Measurements from ENCODE around the gene JCAD. TPM values are rescaled to one million over a fixed set of nuclear protein-coding genes. Genes with fewer than 3 reads are reported as not detected.
"Not testable (repeated sequence)": the region's sequence is repeated elsewhere in the genome, so short reads cannot be mapped to it uniquely, and the experiment has no call there.

The JCAD gene
- total and polyA plus RNA-seq, 2 donors: 5.9 to 9.9 TPM

DNA sequence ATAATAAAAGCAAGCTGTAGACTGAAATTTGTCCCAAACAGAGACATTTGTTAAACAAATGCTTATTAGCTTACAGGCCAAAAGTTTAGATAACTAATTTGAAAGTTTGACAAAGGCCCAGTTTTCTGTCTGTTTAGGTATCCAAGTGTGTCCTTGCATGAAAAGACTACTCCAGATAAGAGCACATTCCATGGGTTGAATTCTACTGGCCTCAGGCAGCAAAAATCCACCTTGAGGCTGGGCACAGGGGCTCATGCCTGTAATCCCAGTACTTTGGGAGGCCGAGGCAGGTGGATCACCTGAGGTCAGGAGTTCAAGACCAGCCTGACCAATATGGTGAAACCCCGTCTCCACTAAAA is 80.0 kb downstream of the JCAD start:
- not testable (repeated sequence) for H3K36me3 ChIP-seq (ENCODE audit: control insufficient read depth in 2 of 2, insufficient read depth in 2 of 2, low read length in 1 of 2); H3K27me3 ChIP-seq (ENCODE audit: control insufficient read depth in 2 of 2, insufficient read depth in 1 of 2, low read length in 1 of 2); H3K4me3 ChIP-seq (ENCODE audit: low read length in 2 of 2); H3K27ac ChIP-seq (ENCODE audit: low read depth in 1 of 2, low read length in 1 of 2); DNase-seq (ENCODE audit: low read depth in 6 of 9, low spot score in 9 of 9); H3K9me3 ChIP-seq (ENCODE audit: control insufficient read depth in 2 of 2, insufficient read depth in 1 of 2, low read length in 1 of 2); H3K4me1 ChIP-seq (ENCODE audit: control insufficient read depth in 2 of 2, insufficient read depth in 2 of 2, low read length in 2 of 2)
- 82% methylated on average over 2 of the region's 2 CpGs for WGBS

DNA sequence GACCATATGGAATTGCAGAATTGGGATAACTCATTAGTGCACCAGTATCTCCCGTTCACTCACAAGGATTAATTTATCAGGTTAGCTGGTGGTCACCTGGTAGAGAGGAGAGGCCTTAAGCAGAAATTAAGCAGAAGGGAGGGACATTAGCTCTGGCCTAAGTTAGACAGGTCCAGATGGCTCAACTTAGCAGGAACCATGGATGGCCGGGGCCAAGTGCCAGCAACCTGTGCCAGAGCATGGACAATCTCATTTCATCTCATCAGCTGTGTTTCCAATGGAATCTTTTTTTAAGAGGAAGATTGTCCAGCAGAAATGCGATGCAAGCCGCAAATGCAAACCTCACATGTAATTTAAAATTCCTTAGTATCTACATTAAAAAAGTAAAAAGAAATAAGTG is 82.2 kb downstream of the JCAD start:
- Histone ChIP-seq H3K36me3 (ENCODE audit: control insufficient read depth in 2 of 2, insufficient read depth in 2 of 2, low read length in 1 of 2) (no peaks in the 10 kb centered on the region), H3K27me3 (ENCODE audit: control insufficient read depth in 2 of 2, insufficient read depth in 1 of 2, low read length in 1 of 2) (no peaks in the 10 kb centered on the region), H3K9me3 (ENCODE audit: control insufficient read depth in 2 of 2, insufficient read depth in 1 of 2, low read length in 1 of 2) (no peaks in the 10 kb centered on the region), H3K27ac (ENCODE audit: low read depth in 1 of 2, low read length in 1 of 2) (no peak overlapping the region), H3K4me1 (ENCODE audit: control insufficient read depth in 2 of 2, insufficient read depth in 2 of 2, low read length in 2 of 2) (no peaks in the 10 kb centered on the region), H3K4me3 (ENCODE audit: low read length in 2 of 2) (no peak overlapping the region)
- WGBS: 85% methylated on average over 4 of the region's 4 CpGs
- DNase-seq (ENCODE audit: low read depth in 6 of 9, low spot score in 9 of 9): no peak

DNA sequence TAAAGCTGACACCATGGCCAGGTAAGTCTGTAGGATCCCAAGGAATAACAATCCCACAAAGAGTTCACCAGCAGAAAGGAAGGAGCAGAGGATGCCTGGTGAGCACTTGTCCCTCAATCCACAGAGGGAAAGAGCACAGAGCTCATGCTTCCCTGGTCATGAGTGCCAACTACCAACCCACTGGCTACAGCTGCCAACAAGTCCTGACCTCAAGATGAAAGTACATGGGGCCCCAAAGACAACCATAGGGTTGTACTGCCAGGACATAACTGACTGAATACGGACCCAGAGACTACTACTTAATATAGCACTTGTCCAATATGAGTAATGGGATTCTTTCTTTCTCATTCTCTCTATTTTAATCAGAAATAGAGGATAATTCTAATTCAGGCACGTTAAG is 83.3 kb downstream of the JCAD start:
- no peaks in the 10 kb centered on the region for H3K36me3 ChIP-seq (ENCODE audit: control insufficient read depth in 2 of 2, insufficient read depth in 2 of 2, low read length in 1 of 2)
- no peak for DNase-seq (ENCODE audit: low read depth in 6 of 9, low spot score in 9 of 9)
- H3K4me1 ChIP-seq (ENCODE audit: control insufficient read depth in 2 of 2, insufficient read depth in 2 of 2, low read length in 2 of 2): no peaks in the 10 kb centered on the region
- H3K4me3 ChIP-seq (ENCODE audit: low read length in 2 of 2): no peak overlapping the region
- no peaks in the 10 kb centered on the region for H3K9me3 ChIP-seq (ENCODE audit: control insufficient read depth in 2 of 2, insufficient read depth in 1 of 2, low read length in 1 of 2)
- H3K27ac ChIP-seq (ENCODE audit: low read depth in 1 of 2, low read length in 1 of 2): no peak overlapping the region
- no peaks in the 10 kb centered on the region for H3K27me3 ChIP-seq (ENCODE audit: control insufficient read depth in 2 of 2, insufficient read depth in 1 of 2, low read length in 1 of 2)
- 90% methylated on average over 2 of the region's 2 CpGs for WGBS

DNA sequence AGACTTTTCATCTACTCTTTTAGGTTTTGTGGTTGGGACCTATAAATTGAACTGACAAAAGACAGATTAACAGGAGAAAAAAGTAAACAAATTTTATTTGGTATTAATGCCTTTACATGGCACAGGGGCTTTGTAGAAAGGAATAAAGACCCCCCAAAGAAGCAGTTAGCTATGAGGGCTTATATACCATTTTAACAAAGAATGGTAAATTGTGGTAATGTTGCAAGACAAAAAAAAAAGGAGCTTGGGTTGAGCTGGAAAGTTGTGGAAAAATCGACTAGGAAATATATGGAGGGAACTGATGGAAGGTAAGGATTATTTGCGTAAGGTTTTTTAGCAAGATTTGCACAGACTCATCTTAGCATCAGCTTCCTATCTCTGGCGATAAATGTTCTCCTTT is 84.6 kb downstream of the JCAD start:
- 83% methylated on average over 3 of the region's 3 CpGs for WGBS
- H3K27me3 ChIP-seq (ENCODE audit: control insufficient read depth in 2 of 2, insufficient read depth in 1 of 2, low read length in 1 of 2): no peaks in the 10 kb centered on the region
- no peak overlapping the region for H3K27ac ChIP-seq (ENCODE audit: low read depth in 1 of 2, low read length in 1 of 2)
- no peaks in the 10 kb centered on the region for H3K36me3 ChIP-seq (ENCODE audit: control insufficient read depth in 2 of 2, insufficient read depth in 2 of 2, low read length in 1 of 2)
- no peak overlapping the region for H3K4me3 ChIP-seq (ENCODE audit: low read length in 2 of 2)
- no peak for DNase-seq (ENCODE audit: low read depth in 6 of 9, low spot score in 9 of 9)
- H3K4me1 ChIP-seq (ENCODE audit: control insufficient read depth in 2 of 2, insufficient read depth in 2 of 2, low read length in 2 of 2): no peaks in the 10 kb centered on the region
- H3K9me3 ChIP-seq (ENCODE audit: control insufficient read depth in 2 of 2, insufficient read depth in 1 of 2, low read length in 1 of 2): no peaks in the 10 kb centered on the region

DNA sequence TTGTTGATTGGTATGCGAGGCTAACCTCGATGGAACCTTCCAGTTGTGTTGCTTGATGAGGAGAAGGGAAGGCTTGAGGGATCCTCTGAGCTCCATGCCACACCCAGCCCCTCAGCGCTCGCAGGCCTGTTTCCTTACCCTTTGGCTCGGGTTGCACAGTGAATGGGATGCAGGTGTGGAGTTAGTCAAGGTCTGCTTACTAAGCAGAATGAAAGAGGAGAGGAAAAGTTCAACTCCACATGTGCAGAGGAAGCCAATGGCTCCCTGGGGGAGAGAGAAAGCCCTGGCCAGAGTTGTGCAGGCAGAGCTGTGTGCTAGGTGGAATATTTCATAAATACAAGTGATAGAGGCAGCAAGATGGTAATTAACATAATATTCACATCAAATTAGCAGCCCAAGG is 85.5 kb downstream of the JCAD start:
- Histone ChIP-seq H3K9me3 (ENCODE audit: control insufficient read depth in 2 of 2, insufficient read depth in 1 of 2, low read length in 1 of 2) (no peaks in the 10 kb centered on the region), H3K4me1 (ENCODE audit: control insufficient read depth in 2 of 2, insufficient read depth in 2 of 2, low read length in 2 of 2) (no peaks in the 10 kb centered on the region), H3K36me3 (ENCODE audit: control insufficient read depth in 2 of 2, insufficient read depth in 2 of 2, low read length in 1 of 2) (no peaks in the 10 kb centered on the region), H3K27me3 (ENCODE audit: control insufficient read depth in 2 of 2, insufficient read depth in 1 of 2, low read length in 1 of 2) (no peaks in the 10 kb centered on the region), H3K27ac (ENCODE audit: low read depth in 1 of 2, low read length in 1 of 2) (no peak overlapping the region), H3K4me3 (ENCODE audit: low read length in 2 of 2) (no peak overlapping the region)
- no peak for DNase-seq (ENCODE audit: low read depth in 6 of 9, low spot score in 9 of 9)
- WGBS: 91% methylated on average over 5 of the region's 5 CpGs

DNA sequence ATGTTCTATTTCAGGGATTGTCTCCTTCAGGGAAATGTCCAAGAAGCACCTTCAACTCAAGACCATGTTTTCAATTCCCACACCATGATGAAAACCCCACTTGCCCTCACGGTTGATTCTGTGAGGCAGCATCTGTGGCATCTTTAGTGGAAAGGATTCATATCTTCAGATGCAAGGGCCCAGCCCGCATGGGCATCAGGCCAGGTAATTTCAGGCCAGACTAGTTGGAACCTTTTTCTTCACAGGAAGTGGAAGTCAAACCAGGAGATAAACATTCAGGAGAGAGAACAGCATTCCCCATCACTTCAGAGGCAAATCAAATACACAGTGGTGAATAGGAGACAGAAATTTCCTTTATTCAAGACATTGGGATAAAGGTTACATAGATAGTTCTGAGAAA is 88.8 kb downstream of the JCAD start:
- H3K9me3 ChIP-seq (ENCODE audit: control insufficient read depth in 2 of 2, insufficient read depth in 1 of 2, low read length in 1 of 2): no peaks in the 10 kb centered on the region
- no peak for DNase-seq (ENCODE audit: low read depth in 6 of 9, low spot score in 9 of 9)
- H3K4me3 ChIP-seq (ENCODE audit: low read length in 2 of 2): no peak overlapping the region
- H3K36me3 ChIP-seq (ENCODE audit: control insufficient read depth in 2 of 2, insufficient read depth in 2 of 2, low read length in 1 of 2): no peaks in the 10 kb centered on the region
- H3K27me3 ChIP-seq (ENCODE audit: control insufficient read depth in 2 of 2, insufficient read depth in 1 of 2, low read length in 1 of 2): no peaks in the 10 kb centered on the region
- 95% methylated on average over 2 of the region's 2 CpGs for WGBS
- H3K27ac ChIP-seq (ENCODE audit: low read depth in 1 of 2, low read length in 1 of 2): no peak overlapping the region
- H3K4me1 ChIP-seq (ENCODE audit: control insufficient read depth in 2 of 2, insufficient read depth in 2 of 2, low read length in 2 of 2): no peaks in the 10 kb centered on the region

DNA sequence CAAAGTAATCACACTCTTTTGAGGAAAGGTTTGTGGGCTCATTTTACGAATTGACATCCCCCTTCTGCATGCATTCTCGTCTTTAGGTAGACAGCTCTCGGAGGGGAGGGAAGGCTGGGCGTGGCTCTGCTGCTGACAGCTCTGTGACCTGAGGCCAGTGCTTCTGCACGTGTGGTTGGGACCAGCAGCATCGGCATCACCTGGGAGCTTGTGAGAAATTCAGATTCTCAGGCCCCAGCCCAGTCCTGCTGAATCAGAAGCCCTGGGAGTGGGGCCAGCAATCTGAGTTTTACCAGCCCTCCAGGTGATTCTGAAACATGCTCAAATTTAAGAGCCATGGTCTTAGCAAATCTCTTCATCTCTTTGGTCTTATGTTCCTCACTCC is 89.4 kb downstream of the JCAD start:
- DNase-seq (ENCODE audit: low read depth in 6 of 9, low spot score in 9 of 9): no peak
- H3K4me3 ChIP-seq (ENCODE audit: low read length in 2 of 2): no peak overlapping the region
- WGBS: 86% methylated on average over 6 of the region's 6 CpGs
- H3K27me3 ChIP-seq (ENCODE audit: control insufficient read depth in 2 of 2, insufficient read depth in 1 of 2, low read length in 1 of 2): no peaks in the 10 kb centered on the region
- H3K36me3 ChIP-seq (ENCODE audit: control insufficient read depth in 2 of 2, insufficient read depth in 2 of 2, low read length in 1 of 2): no peaks in the 10 kb centered on the region
- H3K9me3 ChIP-seq (ENCODE audit: control insufficient read depth in 2 of 2, insufficient read depth in 1 of 2, low read length in 1 of 2): no peaks in the 10 kb centered on the region
- no peaks in the 10 kb centered on the region for H3K4me1 ChIP-seq (ENCODE audit: control insufficient read depth in 2 of 2, insufficient read depth in 2 of 2, low read length in 2 of 2)
- no peak overlapping the region for H3K27ac ChIP-seq (ENCODE audit: low read depth in 1 of 2, low read length in 1 of 2)

DNA sequence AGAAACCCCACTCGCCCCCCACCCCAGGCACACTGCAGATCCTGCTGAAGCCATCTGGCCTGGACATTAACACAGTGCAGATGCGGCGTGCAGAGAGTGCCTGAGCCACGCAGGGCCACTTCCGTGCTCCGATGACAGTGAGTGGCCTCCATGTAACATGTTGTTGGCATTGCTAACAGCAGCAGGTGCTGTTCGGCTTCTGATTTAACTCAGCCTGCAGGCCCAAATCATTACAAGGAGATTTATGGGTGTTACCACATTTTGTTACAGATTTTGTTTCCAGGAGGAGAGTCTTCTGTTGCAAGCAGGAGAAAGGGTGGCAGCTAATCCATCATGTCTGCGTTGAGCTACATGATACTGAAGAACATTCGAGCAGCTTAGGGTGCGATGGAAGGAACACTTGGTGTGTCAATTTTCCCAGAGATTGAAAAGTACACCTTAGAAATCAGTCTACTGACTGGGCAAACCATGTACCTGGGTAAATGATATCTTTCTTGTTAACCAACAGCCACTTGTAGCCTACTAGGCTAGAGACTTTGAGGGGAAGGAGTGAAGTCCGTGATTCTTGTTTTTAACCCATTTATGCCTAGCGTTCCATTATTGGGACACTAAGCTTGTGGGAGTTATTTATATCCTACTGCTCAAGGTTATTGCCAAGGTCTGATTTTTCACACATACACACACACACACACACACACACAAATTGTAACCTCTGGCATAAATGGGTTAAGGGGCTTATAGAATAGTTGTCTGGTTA is 90.0 kb downstream of the JCAD start:
- H3K4me3 ChIP-seq (ENCODE audit: low read length in 2 of 2): no peak overlapping the region
- H3K27me3 ChIP-seq (ENCODE audit: control insufficient read depth in 2 of 2, insufficient read depth in 1 of 2, low read length in 1 of 2): no peaks in the 10 kb centered on the region
- H3K9me3 ChIP-seq (ENCODE audit: control insufficient read depth in 2 of 2, insufficient read depth in 1 of 2, low read length in 1 of 2): no peaks in the 10 kb centered on the region
- H3K27ac ChIP-seq (ENCODE audit: low read depth in 1 of 2, low read length in 1 of 2): no peak overlapping the region
- WGBS: 95% methylated on average over 12 of the region's 12 CpGs
- H3K4me1 ChIP-seq (ENCODE audit: control insufficient read depth in 2 of 2, insufficient read depth in 2 of 2, low read length in 2 of 2): no peaks in the 10 kb centered on the region
- no peaks in the 10 kb centered on the region for H3K36me3 ChIP-seq (ENCODE audit: control insufficient read depth in 2 of 2, insufficient read depth in 2 of 2, low read length in 1 of 2)
- DNase-seq (ENCODE audit: low read depth in 6 of 9, low spot score in 9 of 9): no peak

DNA sequence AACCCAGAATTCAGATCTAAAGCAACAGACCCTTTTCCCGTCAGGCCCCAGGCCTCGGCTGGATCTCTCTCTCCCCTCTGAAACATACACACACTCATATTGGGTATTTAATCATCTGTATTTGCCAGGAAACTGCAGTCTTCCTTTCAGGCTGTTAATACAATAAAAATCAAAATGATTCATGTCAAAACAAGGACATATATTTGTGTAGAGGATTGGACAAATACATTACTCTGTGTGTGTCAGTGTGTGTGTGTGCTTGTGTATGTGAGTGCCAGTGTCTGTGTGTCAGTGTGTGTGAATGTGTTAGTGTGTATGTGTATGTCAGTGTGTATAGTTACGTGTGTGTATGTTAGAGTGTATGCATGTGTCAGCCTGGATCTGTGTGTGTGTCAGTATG is 90.8 kb downstream of the JCAD start:
- 92% methylated on average over 3 of the region's 3 CpGs for WGBS
- Histone ChIP-seq H3K27ac (ENCODE audit: low read depth in 1 of 2, low read length in 1 of 2) (no peak overlapping the region), H3K4me1 (ENCODE audit: control insufficient read depth in 2 of 2, insufficient read depth in 2 of 2, low read length in 2 of 2) (no peaks in the 10 kb centered on the region), H3K4me3 (ENCODE audit: low read length in 2 of 2) (no peak overlapping the region), H3K36me3 (ENCODE audit: control insufficient read depth in 2 of 2, insufficient read depth in 2 of 2, low read length in 1 of 2) (no peaks in the 10 kb centered on the region), H3K9me3 (ENCODE audit: control insufficient read depth in 2 of 2, insufficient read depth in 1 of 2, low read length in 1 of 2) (no peaks in the 10 kb centered on the region), H3K27me3 (ENCODE audit: control insufficient read depth in 2 of 2, insufficient read depth in 1 of 2, low read length in 1 of 2) (no peaks in the 10 kb centered on the region)
- DNase-seq (ENCODE audit: low read depth in 6 of 9, low spot score in 9 of 9): no peak

DNA sequence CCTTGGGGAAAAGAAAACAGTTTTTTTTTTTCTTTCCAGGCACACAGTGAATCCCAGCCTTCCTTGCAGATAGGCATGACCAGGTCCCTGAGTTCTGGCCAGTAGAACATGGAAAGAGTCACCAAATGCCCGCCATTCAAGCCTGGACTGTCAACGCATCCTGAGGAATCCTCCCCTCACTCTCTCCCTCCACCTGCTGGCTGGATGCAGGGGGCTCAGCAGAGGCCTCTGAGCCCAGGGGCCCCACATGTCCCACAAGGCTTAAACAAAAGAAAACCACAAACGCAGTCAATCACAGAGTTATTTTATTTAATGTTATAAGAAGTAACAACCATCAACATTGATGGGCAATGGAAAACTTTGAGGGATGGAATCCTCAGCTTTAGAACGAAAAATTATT is 93.1 kb downstream of the JCAD start:
- 94% methylated on average over 4 of the region's 4 CpGs for WGBS
- Histone ChIP-seq H3K27me3 (ENCODE audit: control insufficient read depth in 2 of 2, insufficient read depth in 1 of 2, low read length in 1 of 2) (no peaks in the 10 kb centered on the region), H3K36me3 (ENCODE audit: control insufficient read depth in 2 of 2, insufficient read depth in 2 of 2, low read length in 1 of 2) (no peaks in the 10 kb centered on the region), H3K9me3 (ENCODE audit: control insufficient read depth in 2 of 2, insufficient read depth in 1 of 2, low read length in 1 of 2) (no peaks in the 10 kb centered on the region), H3K4me1 (ENCODE audit: control insufficient read depth in 2 of 2, insufficient read depth in 2 of 2, low read length in 2 of 2) (no peaks in the 10 kb centered on the region), H3K4me3 (ENCODE audit: low read length in 2 of 2) (no peak overlapping the region), H3K27ac (ENCODE audit: low read depth in 1 of 2, low read length in 1 of 2) (no peak overlapping the region)
- no peak for DNase-seq (ENCODE audit: low read depth in 6 of 9, low spot score in 9 of 9)

All from thymus (tissue), 11 donors.